T-helper 2 cell (primary cell): ENCODE results near the gene C1S.
"Not testable (repeated sequence)": the region's sequence is repeated elsewhere in the genome, so short reads cannot be mapped to it uniquely, and the experiment has no call there.

Source experiments
- DNase-seq, 5 experiments: peaks; one replicate each; pipeline versions ENCODE4 v3.0.0 to v3.0.0-alpha.2; 2012 to 2022

Gene C1S

GRCh38 chr12:7103837-7104584, 43.5 kb downstream of the C1S start:
- no peak for DNase-seq

- no peak for DNase-seq
These were observed 45.6 kb downstream of the C1S start for GRCh38 chr12:7106082-7106481.

- DNase-seq: not testable (repeated sequence)
These were observed 46.7 kb downstream of the C1S start for GRCh38 chr12:7107181-7107580.

GRCh38 chr12:7107636-7108002, 47.1 kb downstream of the C1S start:
- DNase-seq: peak in 1 of 5 experiments; percentile 41

GRCh38 chr12:7108003-7108795, 47.7 kb downstream of the C1S start:
- DNase-seq: peak; percentile 38 to 93 (median 56)

GRCh38 chr12:7108796-7109571, 48.5 kb downstream of the C1S start, which contains the start of gene C1RL:
Gene C1RL (minus strand): TSS chr12:7109214. CDS start chr12:7109180, 34 bp downstream.
- peak; percentile 53 to 76 (median 67) for DNase-seq

GRCh38 chr12:7109572-7109920, 49.0 kb downstream of the C1S start:
- no peak for DNase-seq

GRCh38 chr12:7110661-7111060, 50.1 kb downstream of the C1S start:
- no peak for DNase-seq

- DNase-seq: no peak
These were observed 51.5 kb downstream of the C1S start for GRCh38 chr12:7112041-7112440.

GRCh38 chr12:7113389-7113871, 52.9 kb downstream of the C1S start:
- peak in 2 of 5 experiments; percentile 36 to 58 for DNase-seq

- DNase-seq: no peak
These were observed 53.5 kb downstream of the C1S start for GRCh38 chr12:7114008-7114407.

GRCh38 chr12:7114851-7115250, 54.3 kb downstream of the C1S start:
- DNase-seq: no peak

GRCh38 chr12:7116196-7116595, 55.7 kb downstream of the C1S start:
- DNase-seq: no peak

GRCh38 chr12:7116916-7117315, 56.4 kb downstream of the C1S start:
- DNase-seq: no peak

- no peak for DNase-seq
These were observed 57.2 kb downstream of the C1S start for GRCh38 chr12:7117670-7118069.

- no peak for DNase-seq
These were observed 58.4 kb downstream of the C1S start for GRCh38 chr12:7118881-7119280.

- DNase-seq: no peak
These were observed 59.6 kb downstream of the C1S start for GRCh38 chr12:7120166-7120565.
